ENCODE measurements around the gene KATNAL1. TPM values are rescaled to one million over a fixed set of nuclear protein-coding genes. Genes with fewer than 3 reads are reported as not detected.

Gene KATNAL1
- total RNA-seq, 5 donors from 2014 or later (not counting 1 experiment from before 2014, with no cell fraction given), result 4.0 to 13.8 (median 7.3) TPM

DNA sequence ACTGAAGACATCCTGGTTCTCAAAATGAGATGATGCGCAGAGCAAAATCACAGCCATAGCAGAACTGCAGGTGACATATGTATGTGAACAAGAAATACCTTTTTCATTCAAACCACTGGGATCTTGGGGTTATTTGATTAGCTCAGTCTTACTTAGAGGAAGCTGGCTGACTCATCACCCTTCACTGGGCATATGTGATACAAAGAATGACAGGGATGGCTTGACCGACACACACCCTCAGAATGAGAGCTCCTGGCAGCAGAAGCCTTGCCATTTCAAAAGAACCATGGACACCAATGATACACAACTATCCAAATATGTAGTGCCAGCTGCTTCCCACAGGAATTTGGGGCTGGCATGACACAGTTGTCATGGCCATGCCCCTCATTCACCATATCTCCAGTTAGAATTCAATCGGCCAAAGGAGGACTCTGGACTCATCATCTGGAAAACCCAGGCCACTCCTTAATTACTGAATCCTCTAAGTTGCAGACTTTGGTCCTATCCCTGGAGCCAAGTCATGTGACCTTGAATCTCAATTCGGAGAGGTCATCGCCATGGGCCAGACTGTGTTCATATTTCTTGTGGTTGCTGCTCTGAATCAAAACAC, 115.8 kb downstream of the KATNAL1 start:
- no peaks in the 10 kb centered on the region for H3K9me3 ChIP-seq
- DNase-seq (no peak), ATAC-seq (replicated peaks in 1 of 4) (no peak)
- POLR2A ChIA-PET, result no interaction called here
- CTCF ChIA-PET, result interaction anchor here in 1 of 2 donors (0.6 kb wide), 1 partner anchor 61 kb away, joined by 5 read pairs; no protein-coding TSS in a partner anchor
- no peaks in the 10 kb centered on the region for H3K27me3 ChIP-seq (replicated peaks in 1 of 2; ENCODE audit: control insufficient read depth in 2 of 2, extremely low read depth in 1 of 2, insufficient read depth in 2 of 2, low read length in 1 of 2)
- WGBS (ENCODE audit: insufficient coverage), result 93% methylated on average over 3 of the region's 5 CpGs
- Mint-ChIP-seq H3K9me3 (no peaks in the 10 kb centered on the region), H3K4me3 (no peak overlapping the region), H3K27me3 (no peaks in the 10 kb centered on the region), H3K36me3 (no peaks in the 10 kb centered on the region), H3K4me1 (peaks cover 0 to 9% (median 3%) of the 10 kb centered on the region in 3 donors), H3K27ac (no peak overlapping the region)
- H3K36me3 ChIP-seq (ENCODE audit: control insufficient read depth in 2 of 2, extremely low read depth in 1 of 2, insufficient read depth in 1 of 2, low read length in 1 of 2), result no peaks in the 10 kb centered on the region
- H3K4me3 ChIP-seq (ENCODE audit: control insufficient read depth in 1 of 2, extremely low read depth in 1 of 2, low read length in 1 of 2), result no peak overlapping the region
- no peak overlapping the region for H3K27ac ChIP-seq (ENCODE audit: low read length)
- H3K4me1 ChIP-seq (ENCODE audit: control insufficient read depth in 1 of 2, extremely low read depth in 1 of 2, insufficient read depth in 2 of 2, low read length in 2 of 2), result no peaks in the 10 kb centered on the region

GRCh38 chr13:30186634-30187415, 120.5 kb downstream of the KATNAL1 start:
- peaks cover 0 to 3% of the 10 kb centered on the region in 2 experiments for H3K4me1 ChIP-seq (ENCODE audit: control insufficient read depth in 1 of 2, extremely low read depth in 1 of 2, insufficient read depth in 2 of 2, low read length in 2 of 2)
- H3K27me3 ChIP-seq (replicated peaks in 1 of 2; ENCODE audit: control insufficient read depth in 2 of 2, extremely low read depth in 1 of 2, insufficient read depth in 2 of 2, low read length in 1 of 2), result no peaks in the 10 kb centered on the region
- ATAC-seq (replicated peaks in 1 of 4) (no peak), DNase-seq (no peak)
- 91% methylated on average over 5 of the region's 10 CpGs for WGBS (ENCODE audit: insufficient coverage)
- Mint-ChIP-seq H3K4me1 (peaks cover 0 to 15% (median 7%) of the 10 kb centered on the region in 3 donors), H3K27me3 (no peaks in the 10 kb centered on the region), H3K36me3 (peaks cover 5% of the 10 kb centered on the region), H3K4me3 (no peak overlapping the region), H3K27ac (no peak overlapping the region), H3K9me3 (no peaks in the 10 kb centered on the region)
- no peaks in the 10 kb centered on the region for H3K9me3 ChIP-seq
- ChIA-PET POLR2A (no interaction called here), CTCF (no interaction called here)
- H3K36me3 ChIP-seq (ENCODE audit: control insufficient read depth in 2 of 2, extremely low read depth in 1 of 2, insufficient read depth in 1 of 2, low read length in 1 of 2), result no peaks in the 10 kb centered on the region
- H3K27ac ChIP-seq (ENCODE audit: low read length), result no peak overlapping the region
- no peak overlapping the region for H3K4me3 ChIP-seq (ENCODE audit: control insufficient read depth in 1 of 2, extremely low read depth in 1 of 2, low read length in 1 of 2)

- ChIA-PET POLR2A (interaction anchor here in 1 of 2 donors (0.6 kb wide), 1 partner anchor 212 kb away, joined by 7 read pairs; no protein-coding TSS in a partner anchor), CTCF (interaction anchor here in 1 of 2 donors (0.6 kb wide), 1 partner anchor 69 kb away, joined by 3 read pairs; no protein-coding TSS in a partner anchor)
- no peak overlapping the region for H3K4me3 Mint-ChIP-seq
- WGBS (ENCODE audit: insufficient coverage), result 93% methylated on average over 3 of the region's 13 CpGs
- H3K9me3 ChIP-seq, result no peaks in the 10 kb centered on the region
- H3K36me3 ChIP-seq (ENCODE audit: control insufficient read depth in 2 of 2, extremely low read depth in 1 of 2, insufficient read depth in 1 of 2, low read length in 1 of 2), result no peaks in the 10 kb centered on the region
- no peak overlapping the region for H3K27ac Mint-ChIP-seq
- peaks cover 0 to 13% (median 11%) of the 10 kb centered on the region in 3 donors for H3K4me1 Mint-ChIP-seq
- ATAC-seq (replicated peaks in 1 of 4) (no peak), DNase-seq (no peak)
- no peaks in the 10 kb centered on the region for H3K27me3 Mint-ChIP-seq
- peaks cover 0 to 3% of the 10 kb centered on the region in 2 experiments for H3K4me1 ChIP-seq (ENCODE audit: control insufficient read depth in 1 of 2, extremely low read depth in 1 of 2, insufficient read depth in 2 of 2, low read length in 2 of 2)
- no peaks in the 10 kb centered on the region for H3K9me3 Mint-ChIP-seq
- peaks cover 5% of the 10 kb centered on the region for H3K36me3 Mint-ChIP-seq
- H3K4me3 ChIP-seq (ENCODE audit: control insufficient read depth in 1 of 2, extremely low read depth in 1 of 2, low read length in 1 of 2), result no peak overlapping the region
- no peaks in the 10 kb centered on the region for H3K27me3 ChIP-seq (replicated peaks in 1 of 2; ENCODE audit: control insufficient read depth in 2 of 2, extremely low read depth in 1 of 2, insufficient read depth in 2 of 2, low read length in 1 of 2)
- H3K27ac ChIP-seq (ENCODE audit: low read length), result no peak overlapping the region
Observed at GRCh38 chr13:30181888-30182651, 125.3 kb downstream of the KATNAL1 start.

DNA sequence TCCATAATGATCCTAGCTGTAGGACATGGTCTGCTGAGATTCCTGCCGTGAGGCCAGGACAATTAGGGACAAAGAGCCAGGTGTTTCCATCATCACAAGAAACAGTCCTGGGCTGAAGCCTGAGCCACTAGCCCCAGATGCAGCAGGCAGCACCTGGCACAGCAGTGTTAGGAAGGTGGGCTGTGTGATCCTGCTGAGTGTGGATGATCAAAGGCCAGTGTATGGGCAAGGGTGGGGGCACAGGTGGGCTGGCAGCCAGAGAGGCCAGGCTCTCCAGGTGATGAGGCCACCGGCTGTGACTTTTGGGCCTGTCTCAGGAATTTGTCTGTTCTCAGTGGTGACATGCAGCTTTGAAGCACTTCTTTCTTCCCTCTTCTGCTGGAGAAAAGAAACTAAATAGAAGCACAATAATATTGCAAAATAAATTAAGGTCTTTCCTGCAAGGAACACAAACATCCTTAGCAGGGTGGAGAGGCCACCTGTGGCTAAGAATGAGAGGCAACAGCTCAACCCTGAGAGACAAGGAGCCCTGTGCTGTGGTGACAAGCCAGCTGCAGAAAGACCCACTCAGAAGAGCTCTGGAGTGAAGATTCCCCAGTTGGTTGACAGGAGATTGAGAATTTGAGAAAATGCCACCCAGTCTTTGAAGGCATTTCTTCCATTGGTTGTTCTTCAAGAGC, 127.6 kb downstream of the KATNAL1 start:
- H3K9me3 ChIP-seq, result no peaks in the 10 kb centered on the region
- Mint-ChIP-seq H3K4me3 (no peak overlapping the region), H3K27ac (no peak overlapping the region), H3K36me3 (no peaks in the 10 kb centered on the region), H3K9me3 (no peaks in the 10 kb centered on the region), H3K4me1 (peaks cover 0 to 6% (median under 1%) of the 10 kb centered on the region in 3 donors), H3K27me3 (no peaks in the 10 kb centered on the region)
- POLR2A ChIA-PET, result interaction anchor here in 1 of 2 donors (0.6 kb wide), 1 partner anchor 1432 kb away, joined by 3 read pairs; no protein-coding TSS in a partner anchor
- H3K36me3 ChIP-seq (ENCODE audit: control insufficient read depth in 2 of 2, extremely low read depth in 1 of 2, insufficient read depth in 1 of 2, low read length in 1 of 2), result no peaks in the 10 kb centered on the region
- ATAC-seq (replicated peaks in 1 of 4) (no peak), DNase-seq (no peak)
- no peak overlapping the region for H3K27ac ChIP-seq (ENCODE audit: low read length)
- no peak overlapping the region for H3K4me3 ChIP-seq (ENCODE audit: control insufficient read depth in 1 of 2, extremely low read depth in 1 of 2, low read length in 1 of 2)
- H3K27me3 ChIP-seq (replicated peaks in 1 of 2; ENCODE audit: control insufficient read depth in 2 of 2, extremely low read depth in 1 of 2, insufficient read depth in 2 of 2, low read length in 1 of 2), result no peaks in the 10 kb centered on the region
- H3K4me1 ChIP-seq (ENCODE audit: control insufficient read depth in 1 of 2, extremely low read depth in 1 of 2, insufficient read depth in 2 of 2, low read length in 2 of 2), result no peaks in the 10 kb centered on the region
- WGBS (ENCODE audit: insufficient coverage), result 100% methylated on average over 1 of the region's 2 CpGs
- CTCF ChIA-PET, result no interaction called here

DNA sequence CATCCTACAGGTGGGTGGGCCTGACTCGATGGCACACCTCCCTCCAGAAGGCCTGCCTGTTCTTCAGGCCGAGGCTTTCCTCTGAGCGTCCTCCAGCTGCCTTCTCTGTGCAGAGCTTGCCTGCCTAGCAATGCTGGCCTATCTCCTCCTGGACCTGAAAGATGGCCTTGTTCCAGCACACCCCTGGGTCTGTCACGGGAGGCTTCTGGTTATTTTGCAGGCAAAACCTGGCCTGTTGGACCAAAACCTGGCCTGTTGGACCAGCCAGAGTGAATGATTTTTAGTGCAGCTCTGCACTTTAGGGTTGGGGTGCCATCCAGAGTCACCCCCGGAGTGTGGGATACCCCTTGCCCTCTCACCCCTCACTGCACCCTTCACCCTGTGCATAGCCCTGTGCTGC, 128.4 kb downstream of the KATNAL1 start:
- Histone ChIP-seq H3K27ac (ENCODE audit: low read length) (no peak overlapping the region), H3K4me1 (ENCODE audit: control insufficient read depth in 1 of 2, extremely low read depth in 1 of 2, insufficient read depth in 2 of 2, low read length in 2 of 2) (no peaks in the 10 kb centered on the region), H3K27me3 (replicated peaks in 1 of 2; ENCODE audit: control insufficient read depth in 2 of 2, extremely low read depth in 1 of 2, insufficient read depth in 2 of 2, low read length in 1 of 2) (no peaks in the 10 kb centered on the region), H3K4me3 (ENCODE audit: control insufficient read depth in 1 of 2, extremely low read depth in 1 of 2, low read length in 1 of 2) (no peak overlapping the region), H3K36me3 (ENCODE audit: control insufficient read depth in 2 of 2, extremely low read depth in 1 of 2, insufficient read depth in 1 of 2, low read length in 1 of 2) (no peaks in the 10 kb centered on the region), H3K9me3 (no peaks in the 10 kb centered on the region)
- ChIA-PET POLR2A (interaction anchor here in 1 of 2 donors (0.5 kb wide), 1 partner anchor 173 kb away, joined by 3 read pairs; no protein-coding TSS in a partner anchor), CTCF (no interaction called here)
- H3K9me3 Mint-ChIP-seq, result no peaks in the 10 kb centered on the region
- DNase-seq (no peak), ATAC-seq (replicated peaks in 1 of 4) (no peak)
- no peaks in the 10 kb centered on the region for H3K27me3 Mint-ChIP-seq
- H3K36me3 Mint-ChIP-seq, result no peaks in the 10 kb centered on the region
- peaks cover 3 to 8% (median 6%) of the 10 kb centered on the region in 3 donors for H3K4me1 Mint-ChIP-seq
- 90% methylated on average over 4 of the region's 5 CpGs for WGBS (ENCODE audit: insufficient coverage)
- H3K4me3 Mint-ChIP-seq, result no peak overlapping the region
- no peak overlapping the region for H3K27ac Mint-ChIP-seq

All from T-cell (primary cell).